ENCODE measurements around the gene TFB2M.

The TFB2M gene

DNA sequence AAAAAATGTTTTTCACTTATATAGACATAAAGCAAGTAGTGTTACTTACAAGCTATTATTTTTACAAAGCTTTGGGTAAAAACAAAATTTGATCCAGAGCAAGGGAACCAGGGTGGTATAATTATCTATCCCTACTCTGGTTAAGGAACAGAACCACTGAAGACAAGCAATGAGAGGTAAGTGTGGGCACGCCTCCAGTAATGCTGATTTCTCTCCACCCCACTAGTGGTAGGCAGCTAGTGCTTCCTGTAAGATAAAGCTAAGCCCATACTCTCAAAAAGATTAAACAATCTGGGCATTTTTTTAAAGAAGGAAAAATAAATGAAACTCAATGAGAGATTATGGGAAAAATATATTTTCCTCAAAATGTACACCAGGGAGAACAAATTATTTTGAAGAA lies 22.1 kb downstream of the TFB2M start:
- no peaks in the 10 kb centered on the region for H3K4me1 Mint-ChIP-seq
- peaks cover 94% of the 10 kb centered on the region for H3K36me3 Mint-ChIP-seq

GRCh38 chr1:246540738-246541491 lies 25.1 kb downstream of the TFB2M start:
- DNase-seq (ENCODE audit: low spot score in 2 of 2) (no peak), ATAC-seq (no peak)
- Mint-ChIP-seq H3K9me3 (no peaks in the 10 kb centered on the region), H3K4me3 (no peak overlapping the region), H3K27ac (no peak overlapping the region), H3K36me3 (peaks cover 63% of the 10 kb centered on the region), H3K4me1 (no peaks in the 10 kb centered on the region)

More for the DNA sequence above, 22.1 kb downstream of the TFB2M start:
- no peak for ATAC-seq
- no peaks in the 10 kb centered on the region for H3K9me3 Mint-ChIP-seq
- H3K4me3 Mint-ChIP-seq, result no peak overlapping the region
- no peak overlapping the region for H3K27ac Mint-ChIP-seq
- DNase-seq (ENCODE audit: low spot score in 2 of 2), result no peak

DNA sequence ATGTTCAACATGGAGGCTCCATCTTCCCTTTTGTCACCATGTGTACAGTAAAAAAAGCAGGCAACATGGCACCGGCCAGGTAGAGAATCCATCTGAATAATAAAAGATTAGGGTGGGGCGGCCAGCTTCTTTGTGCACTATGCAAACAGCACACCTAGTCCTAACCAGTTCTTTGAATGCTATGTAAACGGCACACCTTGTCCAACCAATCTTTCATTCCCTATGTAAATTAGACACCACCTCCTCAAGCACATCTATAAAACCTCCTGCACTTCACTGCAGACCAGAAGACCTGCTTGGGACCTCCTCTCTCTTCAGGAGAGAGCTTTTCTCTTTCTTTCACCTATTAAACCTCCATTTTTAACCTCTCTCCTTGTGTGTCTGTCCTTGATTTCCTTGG lies 28.2 kb downstream of the TFB2M start:
- Mint-ChIP-seq H3K27ac (no peak overlapping the region), H3K4me1 (no peaks in the 10 kb centered on the region), H3K9me3 (no peaks in the 10 kb centered on the region), H3K4me3 (no peak overlapping the region), H3K36me3 (peaks cover 33% of the 10 kb centered on the region)
- no peak for DNase-seq (ENCODE audit: low spot score in 2 of 2)
- ATAC-seq, result no peak

GRCh38 chr1:246537441-246537840 lies 28.6 kb downstream of the TFB2M start:
- DNase-seq (ENCODE audit: low spot score in 2 of 2) (no peak), ATAC-seq (no peak)
- Mint-ChIP-seq H3K4me1 (no peaks in the 10 kb centered on the region), H3K27ac (no peak overlapping the region), H3K36me3 (peaks cover 29% of the 10 kb centered on the region), H3K4me3 (no peak overlapping the region), H3K9me3 (no peaks in the 10 kb centered on the region)

GRCh38 chr1:246534114-246534513 lies 31.9 kb downstream of the TFB2M start:
- H3K27ac Mint-ChIP-seq, result no peak overlapping the region
- H3K4me3 Mint-ChIP-seq, result no peak overlapping the region
- peaks cover 3% of the 10 kb centered on the region for H3K9me3 Mint-ChIP-seq
- no peak for ATAC-seq
- H3K36me3 Mint-ChIP-seq, result no peaks in the 10 kb centered on the region
- no peak for DNase-seq (ENCODE audit: low spot score in 2 of 2)
- H3K4me1 Mint-ChIP-seq, result no peaks in the 10 kb centered on the region

DNA sequence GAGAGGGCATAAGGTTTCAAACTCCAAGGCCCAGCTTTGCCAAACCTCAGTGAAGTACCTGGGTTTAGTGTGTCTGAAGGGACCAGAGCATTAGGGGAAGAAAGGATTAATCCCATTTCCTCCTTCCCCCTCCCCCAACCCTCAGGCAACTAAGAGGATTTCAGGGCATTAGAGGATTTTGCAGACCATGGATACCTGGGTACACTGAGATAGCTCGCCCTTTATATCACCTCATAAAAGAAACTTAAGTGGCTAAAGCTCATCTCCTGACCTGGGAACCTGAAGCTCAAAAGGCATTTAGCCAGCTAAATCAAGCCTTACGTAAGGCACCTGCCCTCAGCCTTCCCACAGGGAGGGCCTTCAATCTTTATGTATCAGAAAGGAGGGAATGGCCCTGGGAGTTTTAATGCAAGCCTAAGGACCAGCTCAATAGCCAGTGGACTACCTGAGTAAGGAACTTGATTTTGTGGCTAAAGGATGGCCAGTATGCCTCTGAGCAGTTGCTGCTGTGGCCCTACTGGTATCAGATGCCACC lies 32.6 kb downstream of the TFB2M start:
- no peak overlapping the region for H3K27ac Mint-ChIP-seq
- DNase-seq (ENCODE audit: low spot score in 2 of 2), result no peak
- H3K4me1 Mint-ChIP-seq, result peaks cover under 1% of the 10 kb centered on the region
- no peak overlapping the region for H3K4me3 Mint-ChIP-seq
- no peaks in the 10 kb centered on the region for H3K36me3 Mint-ChIP-seq
- ATAC-seq, result no peak
- H3K9me3 Mint-ChIP-seq, result peaks cover 3% of the 10 kb centered on the region

DNA sequence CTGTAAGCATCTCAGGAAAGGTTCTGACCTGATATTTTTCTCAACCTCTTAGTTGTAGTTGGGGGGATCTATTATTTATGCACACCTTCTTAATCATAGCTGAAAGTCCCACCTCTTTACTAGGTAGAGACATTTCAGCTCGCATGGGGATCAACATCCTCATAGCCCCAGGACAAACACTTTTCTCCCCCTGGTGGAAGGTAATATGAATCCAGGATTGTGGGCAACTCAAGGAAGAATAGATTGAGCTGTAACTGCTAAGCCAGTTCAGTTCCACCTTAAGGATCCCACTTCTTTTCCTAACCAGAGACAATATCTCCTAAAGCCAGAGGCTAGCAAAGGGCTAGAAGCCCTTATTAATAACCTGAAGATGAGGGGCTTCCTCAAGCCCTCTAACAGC lies 33.5 kb downstream of the TFB2M start:
- Mint-ChIP-seq H3K36me3 (no peaks in the 10 kb centered on the region), H3K4me3 (no peak overlapping the region), H3K27ac (no peak overlapping the region), H3K4me1 (peaks cover 9% of the 10 kb centered on the region), H3K9me3 (peaks cover 3% of the 10 kb centered on the region)
- DNase-seq (ENCODE audit: low spot score in 2 of 2) (no peak), ATAC-seq (no peak)

DNA sequence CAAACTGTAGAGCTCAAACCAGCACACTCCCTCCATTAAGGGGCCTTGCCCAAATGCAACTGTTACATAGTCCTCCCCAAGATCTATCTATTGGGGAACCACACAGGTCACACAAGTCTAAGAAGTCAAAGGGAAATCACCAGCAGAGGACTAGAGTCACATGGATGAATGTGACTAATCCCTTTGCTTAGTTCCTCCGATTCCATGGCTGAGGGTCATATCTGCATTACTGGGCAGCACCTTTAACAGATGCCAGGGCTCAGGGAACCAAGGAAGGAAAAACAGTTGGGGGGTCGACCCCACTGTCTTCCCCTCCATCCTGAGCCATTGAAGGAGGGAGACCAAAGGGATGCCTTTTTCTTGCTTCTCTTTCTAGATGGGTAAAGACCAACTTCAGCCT lies 35.6 kb downstream of the TFB2M start:
- Mint-ChIP-seq H3K9me3 (peaks cover 3% of the 10 kb centered on the region), H3K27ac (no peak overlapping the region), H3K36me3 (no peaks in the 10 kb centered on the region), H3K4me1 (peaks cover 15% of the 10 kb centered on the region), H3K4me3 (no peak overlapping the region)
- ATAC-seq (no peak), DNase-seq (ENCODE audit: low spot score in 2 of 2) (no peak)

GRCh38 chr1:246528933-246529731 lies 36.9 kb downstream of the TFB2M start:
- H3K36me3 Mint-ChIP-seq, result no peaks in the 10 kb centered on the region
- peaks cover 3% of the 10 kb centered on the region for H3K9me3 Mint-ChIP-seq
- H3K4me1 Mint-ChIP-seq, result peaks cover 15% of the 10 kb centered on the region
- ATAC-seq, result no peak
- H3K4me3 Mint-ChIP-seq, result no peak overlapping the region
- DNase-seq (ENCODE audit: low spot score in 2 of 2), result no peak
- H3K27ac Mint-ChIP-seq, result no peak overlapping the region

DNA sequence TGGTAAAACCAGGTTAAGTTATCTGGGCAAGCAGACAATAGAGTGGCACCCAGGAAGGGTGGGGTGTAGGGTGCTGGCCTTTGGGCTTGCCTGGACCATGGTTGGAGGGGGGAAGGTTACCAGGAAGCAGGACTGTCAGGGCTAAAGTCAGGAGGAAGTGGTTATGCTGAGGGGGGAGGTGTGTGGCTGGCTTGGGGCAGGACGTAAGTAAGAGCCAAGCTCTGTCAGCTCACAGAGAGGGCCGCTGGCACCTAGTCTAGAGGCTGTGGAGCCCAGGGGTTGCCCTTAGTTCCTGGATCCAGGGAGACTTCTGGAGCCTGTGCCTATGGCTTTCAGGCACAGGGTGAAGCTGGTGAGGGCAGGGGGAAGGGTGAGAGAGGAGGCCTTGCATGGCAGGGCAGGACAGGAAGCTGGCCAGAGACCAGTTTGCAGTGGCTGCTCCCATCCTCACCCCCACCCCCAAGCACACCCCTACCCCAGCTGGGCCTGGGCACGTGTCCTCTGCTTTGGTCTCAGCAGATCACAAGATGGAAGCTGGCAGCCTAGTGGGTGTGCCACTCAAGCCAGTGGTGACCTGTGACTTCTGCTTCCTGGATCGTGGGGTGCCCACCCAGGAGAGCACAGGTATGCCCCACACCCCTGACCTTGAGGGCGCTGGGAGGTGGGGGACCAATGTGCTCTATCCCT lies 38.5 kb downstream of the TFB2M start:
- DNase-seq (ENCODE audit: low spot score in 2 of 2) (no peak), ATAC-seq (peak; percentile 76)
- peak overlapping the region; percentile 34 for H3K4me3 Mint-ChIP-seq
- peak overlapping the region; percentile 94 for H3K27ac Mint-ChIP-seq
- H3K36me3 Mint-ChIP-seq, result no peaks in the 10 kb centered on the region
- H3K9me3 Mint-ChIP-seq, result peaks cover 3% of the 10 kb centered on the region
- H3K4me1 Mint-ChIP-seq, result peaks cover 15% of the 10 kb centered on the region

DNA sequence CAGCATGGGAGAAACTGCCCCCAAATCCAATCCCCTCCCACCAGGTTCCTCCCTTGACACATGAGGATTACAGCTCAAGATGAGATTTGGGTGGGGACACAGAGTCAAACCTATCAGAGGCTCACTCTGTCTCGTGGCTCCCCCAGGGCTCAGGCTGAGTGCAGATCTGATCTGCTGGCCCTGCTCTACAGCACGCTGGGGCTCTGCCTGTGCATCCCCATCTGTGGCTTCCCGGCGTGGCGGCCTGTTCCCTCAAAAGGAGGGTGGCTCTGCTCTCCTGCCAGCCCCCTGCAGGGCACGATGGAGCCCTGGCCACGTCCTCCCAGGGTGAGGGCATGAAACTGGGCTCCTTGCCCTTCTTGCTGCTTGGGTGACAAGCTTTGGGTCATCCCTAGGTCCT lies 39.1 kb downstream of the TFB2M start:
- H3K4me3 Mint-ChIP-seq, result peak overlapping the region; percentile 34
- ATAC-seq, result no peak
- no peaks in the 10 kb centered on the region for H3K36me3 Mint-ChIP-seq
- H3K27ac Mint-ChIP-seq, result peak overlapping the region; percentile 94
- H3K4me1 Mint-ChIP-seq, result peaks cover 15% of the 10 kb centered on the region
- DNase-seq (ENCODE audit: low spot score in 2 of 2), result no peak
- H3K9me3 Mint-ChIP-seq, result peaks cover 3% of the 10 kb centered on the region

DNA sequence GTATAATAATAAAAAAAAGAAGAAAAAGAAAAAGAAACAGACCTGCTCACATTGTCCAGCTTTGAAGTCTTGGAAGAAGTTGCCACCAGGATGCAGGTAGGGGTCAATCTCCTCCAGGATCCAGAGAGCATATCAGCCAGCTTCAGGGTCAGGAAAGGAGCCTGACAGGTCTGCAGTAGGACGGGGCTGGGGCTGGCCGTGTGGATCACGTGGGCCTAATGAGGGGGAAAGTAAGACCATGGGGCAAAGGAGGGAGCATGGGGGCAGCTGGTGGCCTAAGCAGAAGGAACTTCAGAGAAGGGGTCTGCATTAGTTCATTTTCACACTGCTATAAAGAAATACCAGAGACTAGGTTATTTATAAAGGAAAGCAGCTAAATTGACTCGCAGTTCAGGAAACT lies 39.7 kb downstream of the TFB2M start:
- Mint-ChIP-seq H3K4me3 (no peak overlapping the region), H3K4me1 (peaks cover 15% of the 10 kb centered on the region), H3K27ac (peak overlapping the region; percentile 94), H3K36me3 (no peaks in the 10 kb centered on the region), H3K9me3 (peaks cover 1% of the 10 kb centered on the region)
- ATAC-seq (no peak), DNase-seq (ENCODE audit: low spot score in 2 of 2) (no peak)

DNA sequence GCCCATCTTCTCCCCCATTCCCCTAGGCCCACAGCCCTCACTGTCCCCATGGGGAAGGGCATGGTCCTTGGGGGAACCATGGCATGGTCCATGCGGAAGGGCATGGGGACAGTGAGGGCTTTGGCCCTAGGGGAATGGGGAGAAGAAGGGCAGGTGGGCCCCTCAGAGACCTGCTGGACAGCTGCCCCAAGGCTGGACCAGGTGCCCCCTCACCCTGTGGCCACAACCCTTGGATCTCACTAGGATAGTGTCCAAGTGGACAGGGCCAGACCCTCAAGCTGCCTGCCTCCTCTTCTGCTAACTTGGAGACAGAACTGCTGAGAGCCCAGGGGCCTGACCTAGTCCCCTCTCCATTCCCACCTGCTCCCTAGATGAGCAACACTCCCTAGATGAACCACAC lies 46.5 kb downstream of the TFB2M start:
- H3K27ac Mint-ChIP-seq, result no peak overlapping the region
- ATAC-seq, result no peak

GRCh38 chr1:246518456-246519205 lies 47.4 kb downstream of the TFB2M start:
- DNase-seq (ENCODE audit: low spot score in 2 of 2), result no peak

More for the DNA sequence above, 46.5 kb downstream of the TFB2M start:
- no peaks in the 10 kb centered on the region for H3K36me3 Mint-ChIP-seq
- no peaks in the 10 kb centered on the region for H3K9me3 Mint-ChIP-seq
- no peak for DNase-seq (ENCODE audit: low spot score in 2 of 2)
- H3K4me1 Mint-ChIP-seq, result peaks cover 2% of the 10 kb centered on the region
- H3K4me3 Mint-ChIP-seq, result no peak overlapping the region

GRCh38 chr1:246517391-246517790 lies 48.7 kb downstream of the TFB2M start:
- Mint-ChIP-seq H3K36me3 (no peaks in the 10 kb centered on the region), H3K4me1 (peaks cover 8% of the 10 kb centered on the region), H3K9me3 (no peaks in the 10 kb centered on the region), H3K4me3 (no peak overlapping the region), H3K27ac (no peak overlapping the region)
- DNase-seq (ENCODE audit: low spot score in 2 of 2) (no peak), ATAC-seq (no peak)

More at GRCh38 chr1:246518456-246519205, 47.4 kb downstream of the TFB2M start:
- no peaks in the 10 kb centered on the region for H3K9me3 Mint-ChIP-seq
- no peaks in the 10 kb centered on the region for H3K36me3 Mint-ChIP-seq
- H3K27ac Mint-ChIP-seq, result peak overlapping the region; percentile 43
- H3K4me1 Mint-ChIP-seq, result peaks cover 8% of the 10 kb centered on the region
- no peak for ATAC-seq
- no peak overlapping the region for H3K4me3 Mint-ChIP-seq

Data from stimulated activated effector memory CD8-positive, alpha-beta T cell treated with anti-CD3 and anti-CD28 coated beads, Interleukin-12 subunit alpha, Interleukin-12 subunit beta, amount 100 ng/mL, for 72 hours (primary cell).